ENCODE results near the gene ITGB8. TPM values are rescaled to one million over a fixed set of nuclear protein-coding genes. Genes with fewer than 3 reads are reported as not detected.

Gene ITGB8
- total and polyA plus RNA-seq, 2 experiments from 2014 or later, result 0.71 to 3.0 TPM

DNA sequence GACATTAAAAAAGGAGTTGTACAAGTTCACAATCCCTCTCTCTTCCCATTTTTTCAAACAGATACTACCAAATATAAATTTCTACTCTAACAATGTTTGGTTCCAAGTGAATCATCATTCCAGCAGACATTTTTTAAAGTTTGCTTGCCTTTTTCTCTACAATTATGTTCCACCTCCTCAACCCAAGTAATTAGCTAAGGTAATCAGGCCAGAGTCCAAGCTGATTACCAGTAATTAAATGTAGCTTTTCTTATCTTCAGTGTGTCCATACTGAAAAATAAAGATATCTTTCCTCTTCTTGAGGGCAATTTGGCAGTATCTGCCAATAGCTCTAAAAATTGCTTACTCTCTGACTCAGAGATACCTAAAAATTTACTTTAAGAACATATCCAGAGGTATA, 126.0 kb downstream of the ITGB8 start (continued):
- TF ChIP-seq EZH2 (IDR thresholded peaks at IDR 0.05; ENCODE audit: low read depth, unreplicated experiment) (no peak), ZNF114 (CRISPR knock-in tag; IDR thresholded peaks at IDR 0.05) (no peak), JUNB (IDR thresholded peaks at IDR 0.05; ENCODE audit: unreplicated experiment) (no peak), NANOG (IDR thresholded peaks at IDR 0.05; ENCODE audit: borderline replicate concordance) (no peak)
- TF ChIP-seq, protein P1, sequence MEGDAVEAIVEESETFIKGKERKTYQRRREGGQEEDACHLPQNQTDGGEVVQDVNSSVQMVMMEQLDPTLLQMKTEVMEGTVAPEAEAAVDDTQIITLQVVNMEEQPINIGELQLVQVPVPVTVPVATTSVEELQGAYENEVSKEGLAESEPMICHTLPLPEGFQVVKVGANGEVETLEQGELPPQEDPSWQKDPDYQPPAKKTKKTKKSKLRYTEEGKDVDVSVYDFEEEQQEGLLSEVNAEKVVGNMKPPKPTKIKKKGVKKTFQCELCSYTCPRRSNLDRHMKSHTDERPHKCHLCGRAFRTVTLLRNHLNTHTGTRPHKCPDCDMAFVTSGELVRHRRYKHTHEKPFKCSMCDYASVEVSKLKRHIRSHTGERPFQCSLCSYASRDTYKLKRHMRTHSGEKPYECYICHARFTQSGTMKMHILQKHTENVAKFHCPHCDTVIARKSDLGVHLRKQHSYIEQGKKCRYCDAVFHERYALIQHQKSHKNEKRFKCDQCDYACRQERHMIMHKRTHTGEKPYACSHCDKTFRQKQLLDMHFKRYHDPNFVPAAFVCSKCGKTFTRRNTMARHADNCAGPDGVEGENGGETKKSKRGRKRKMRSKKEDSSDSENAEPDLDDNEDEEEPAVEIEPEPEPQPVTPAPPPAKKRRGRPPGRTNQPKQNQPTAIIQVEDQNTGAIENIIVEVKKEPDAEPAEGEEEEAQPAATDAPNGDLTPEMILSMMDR (conservative IDR thresholded peaks at IDR 0.05; ENCODE audit: low read depth in 2 of 2), result no peak
- TF ChIP-seq, protein P2, sequence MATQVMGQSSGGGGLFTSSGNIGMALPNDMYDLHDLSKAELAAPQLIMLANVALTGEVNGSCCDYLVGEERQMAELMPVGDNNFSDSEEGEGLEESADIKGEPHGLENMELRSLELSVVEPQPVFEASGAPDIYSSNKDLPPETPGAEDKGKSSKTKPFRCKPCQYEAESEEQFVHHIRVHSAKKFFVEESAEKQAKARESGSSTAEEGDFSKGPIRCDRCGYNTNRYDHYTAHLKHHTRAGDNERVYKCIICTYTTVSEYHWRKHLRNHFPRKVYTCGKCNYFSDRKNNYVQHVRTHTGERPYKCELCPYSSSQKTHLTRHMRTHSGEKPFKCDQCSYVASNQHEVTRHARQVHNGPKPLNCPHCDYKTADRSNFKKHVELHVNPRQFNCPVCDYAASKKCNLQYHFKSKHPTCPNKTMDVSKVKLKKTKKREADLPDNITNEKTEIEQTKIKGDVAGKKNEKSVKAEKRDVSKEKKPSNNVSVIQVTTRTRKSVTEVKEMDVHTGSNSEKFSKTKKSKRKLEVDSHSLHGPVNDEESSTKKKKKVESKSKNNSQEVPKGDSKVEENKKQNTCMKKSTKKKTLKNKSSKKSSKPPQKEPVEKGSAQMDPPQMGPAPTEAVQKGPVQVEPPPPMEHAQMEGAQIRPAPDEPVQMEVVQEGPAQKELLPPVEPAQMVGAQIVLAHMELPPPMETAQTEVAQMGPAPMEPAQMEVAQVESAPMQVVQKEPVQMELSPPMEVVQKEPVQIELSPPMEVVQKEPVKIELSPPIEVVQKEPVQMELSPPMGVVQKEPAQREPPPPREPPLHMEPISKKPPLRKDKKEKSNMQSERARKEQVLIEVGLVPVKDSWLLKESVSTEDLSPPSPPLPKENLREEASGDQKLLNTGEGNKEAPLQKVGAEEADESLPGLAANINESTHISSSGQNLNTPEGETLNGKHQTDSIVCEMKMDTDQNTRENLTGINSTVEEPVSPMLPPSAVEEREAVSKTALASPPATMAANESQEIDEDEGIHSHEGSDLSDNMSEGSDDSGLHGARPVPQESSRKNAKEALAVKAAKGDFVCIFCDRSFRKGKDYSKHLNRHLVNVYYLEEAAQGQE (IDR thresholded peaks at IDR 0.05; ENCODE audit: unreplicated experiment), result no peak

DNA sequence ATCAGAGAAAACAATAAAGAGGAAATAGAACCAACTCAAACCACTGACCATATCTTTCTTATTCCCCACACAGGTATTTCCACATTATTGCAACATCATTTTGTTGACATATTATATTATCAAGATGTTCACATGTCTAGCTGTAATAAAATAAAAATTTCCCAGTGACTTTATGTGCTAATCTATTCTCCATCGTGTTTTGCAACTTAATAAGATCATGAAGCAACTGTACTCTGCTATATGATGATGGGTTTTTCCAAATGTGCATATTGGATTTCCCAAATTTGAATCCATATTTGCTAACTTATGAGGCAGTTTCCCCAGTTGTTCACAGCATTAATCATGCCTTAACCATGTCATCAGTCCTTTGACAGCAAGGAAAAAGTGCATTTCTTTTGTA, 127.8 kb downstream of the ITGB8 start:
- no peak overlapping the region for H3K4me3 Mint-ChIP-seq
- H3K27ac ChIP-seq (ENCODE audit: low read depth), result no peak overlapping the region
- no peak for ATAC-seq

More for the DNA sequence above, 127.8 kb downstream of the ITGB8 start:
- Mint-ChIP-seq H3K4me1 (no peaks in the 10 kb centered on the region), H3K9me3 (no peaks in the 10 kb centered on the region), H3K36me3 (ENCODE audit: low read depth) (no peaks in the 10 kb centered on the region), H3K27ac (no peak overlapping the region), H3K27me3 (ENCODE audit: insufficient read depth, low read depth, poor library complexity) (peaks cover 2% of the 10 kb centered on the region)
- Histone ChIP-seq H3K36me3 (ENCODE audit: insufficient read depth) (no peaks in the 10 kb centered on the region), H3K9me2 (ENCODE audit: insufficient read depth) (0 out of 2 replicates have a peak, but pooled peaks cover 3% of the 10 kb centered on the region), H3K4me3 (no peak overlapping the region), H3K4me1 (ENCODE audit: insufficient read depth) (no peaks in the 10 kb centered on the region), H3K79me2 (replicated peaks; ENCODE audit: insufficient read depth) (no peaks in the 10 kb centered on the region), H3K27me3 (ENCODE audit: insufficient read depth) (no peaks in the 10 kb centered on the region), H3K4me2 (no peak overlapping the region), H3F3A (replicated peaks; ENCODE audit: low read depth) (no peaks in the 10 kb centered on the region), H4K20me1 (replicated peaks; ENCODE audit: insufficient read depth) (no peaks in the 10 kb centered on the region), H2AFZ (no peak overlapping the region)
- DNase-seq (ENCODE audit: low spot score), result no peak
- TF ChIP-seq NANOG (IDR thresholded peaks at IDR 0.05; ENCODE audit: borderline replicate concordance) (no peak), JUNB (IDR thresholded peaks at IDR 0.05; ENCODE audit: unreplicated experiment) (no peak), CREB1 (CRISPR knock-in tag; IDR thresholded peaks at IDR 0.05; ENCODE audit: low read depth) (no peak), POLR2AphosphoS5 (IDR thresholded peaks at IDR 0.05; ENCODE audit: low read depth) (no peak), STAT1 (IDR thresholded peaks at IDR 0.05; ENCODE audit: unreplicated experiment) (no peak)
- TF ChIP-seq, protein P3, sequence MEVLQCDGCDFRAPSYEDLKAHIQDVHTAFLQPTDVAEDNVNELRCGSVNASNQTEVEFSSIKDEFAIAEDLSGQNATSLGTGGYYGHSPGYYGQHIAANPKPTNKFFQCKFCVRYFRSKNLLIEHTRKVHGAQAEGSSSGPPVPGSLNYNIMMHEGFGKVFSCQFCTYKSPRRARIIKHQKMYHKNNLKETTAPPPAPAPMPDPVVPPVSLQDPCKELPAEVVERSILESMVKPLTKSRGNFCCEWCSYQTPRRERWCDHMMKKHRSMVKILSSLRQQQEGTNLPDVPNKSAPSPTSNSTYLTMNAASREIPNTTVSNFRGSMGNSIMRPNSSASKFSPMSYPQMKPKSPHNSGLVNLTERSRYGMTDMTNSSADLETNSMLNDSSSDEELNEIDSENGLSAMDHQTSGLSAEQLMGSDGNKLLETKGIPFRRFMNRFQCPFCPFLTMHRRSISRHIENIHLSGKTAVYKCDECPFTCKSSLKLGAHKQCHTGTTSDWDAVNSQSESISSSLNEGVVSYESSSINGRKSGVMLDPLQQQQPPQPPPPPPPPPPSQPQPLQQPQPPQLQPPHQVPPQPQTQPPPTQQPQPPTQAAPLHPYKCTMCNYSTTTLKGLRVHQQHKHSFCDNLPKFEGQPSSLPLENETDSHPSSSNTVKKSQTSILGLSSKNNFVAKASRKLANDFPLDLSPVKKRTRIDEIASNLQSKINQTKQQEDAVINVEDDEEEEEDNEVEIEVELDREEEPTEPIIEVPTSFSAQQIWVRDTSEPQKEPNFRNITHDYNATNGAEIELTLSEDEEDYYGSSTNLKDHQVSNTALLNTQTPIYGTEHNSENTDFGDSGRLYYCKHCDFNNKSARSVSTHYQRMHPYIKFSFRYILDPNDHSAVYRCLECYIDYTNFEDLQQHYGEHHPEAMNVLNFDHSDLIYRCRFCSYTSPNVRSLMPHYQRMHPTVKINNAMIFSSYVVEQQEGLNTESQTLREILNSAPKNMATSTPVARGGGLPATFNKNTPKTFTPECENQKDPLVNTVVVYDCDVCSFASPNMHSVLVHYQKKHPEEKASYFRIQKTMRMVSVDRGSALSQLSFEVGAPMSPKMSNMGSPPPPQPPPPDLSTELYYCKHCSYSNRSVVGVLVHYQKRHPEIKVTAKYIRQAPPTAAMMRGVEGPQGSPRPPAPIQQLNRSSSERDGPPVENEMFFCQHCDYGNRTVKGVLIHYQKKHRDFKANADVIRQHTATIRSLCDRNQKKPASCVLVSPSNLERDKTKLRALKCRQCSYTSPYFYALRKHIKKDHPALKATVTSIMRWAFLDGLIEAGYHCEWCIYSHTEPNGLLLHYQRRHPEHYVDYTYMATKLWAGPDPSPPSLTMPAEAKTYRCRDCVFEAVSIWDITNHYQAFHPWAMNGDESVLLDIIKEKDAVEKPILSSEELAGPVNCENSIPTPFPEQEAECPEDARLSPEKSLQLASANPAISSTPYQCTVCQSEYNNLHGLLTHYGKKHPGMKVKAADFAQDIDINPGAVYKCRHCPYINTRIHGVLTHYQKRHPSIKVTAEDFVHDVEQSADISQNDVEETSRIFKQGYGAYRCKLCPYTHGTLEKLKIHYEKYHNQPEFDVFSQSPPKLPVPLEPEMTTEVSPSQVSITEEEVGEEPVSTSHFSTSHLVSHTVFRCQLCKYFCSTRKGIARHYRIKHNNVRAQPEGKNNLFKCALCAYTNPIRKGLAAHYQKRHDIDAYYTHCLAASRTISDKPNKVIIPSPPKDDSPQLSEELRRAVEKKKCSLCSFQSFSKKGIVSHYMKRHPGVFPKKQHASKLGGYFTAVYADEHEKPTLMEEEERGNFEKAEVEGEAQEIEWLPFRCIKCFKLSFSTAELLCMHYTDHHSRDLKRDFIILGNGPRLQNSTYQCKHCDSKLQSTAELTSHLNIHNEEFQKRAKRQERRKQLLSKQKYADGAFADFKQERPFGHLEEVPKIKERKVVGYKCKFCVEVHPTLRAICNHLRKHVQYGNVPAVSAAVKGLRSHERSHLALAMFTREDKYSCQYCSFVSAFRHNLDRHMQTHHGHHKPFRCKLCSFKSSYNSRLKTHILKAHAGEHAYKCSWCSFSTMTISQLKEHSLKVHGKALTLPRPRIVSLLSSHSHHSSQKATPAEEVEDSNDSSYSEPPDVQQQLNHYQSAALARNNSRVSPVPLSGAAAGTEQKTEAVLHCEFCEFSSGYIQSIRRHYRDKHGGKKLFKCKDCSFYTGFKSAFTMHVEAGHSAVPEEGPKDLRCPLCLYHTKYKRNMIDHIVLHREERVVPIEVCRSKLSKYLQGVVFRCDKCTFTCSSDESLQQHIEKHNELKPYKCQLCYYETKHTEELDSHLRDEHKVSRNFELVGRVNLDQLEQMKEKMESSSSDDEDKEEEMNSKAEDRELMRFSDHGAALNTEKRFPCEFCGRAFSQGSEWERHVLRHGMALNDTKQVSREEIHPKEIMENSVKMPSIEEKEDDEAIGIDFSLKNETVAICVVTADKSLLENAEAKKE (CRISPR knock-in tag; IDR thresholded peaks at IDR 0.05), result no peak

All from GM23338 (cell line).